Panc1 (cell line): ENCODE data around the gene DLGAP5. TPM values are rescaled to one million over a fixed set of nuclear protein-coding genes. Genes with fewer than 3 reads are reported as not detected.

Experiments
- ATAC-seq: fragments of 200-7000 bp; cut with Tn5 transposase; 2 replicates; pipeline ENCODE4 v1.9.1; 2020; ENCODE audit warnings: mild to moderate bottlenecking, moderate library complexity
- Bru-seq: library from RNA; stranded (reverse); fragments of 400-500 nt; gene quantifications from one replicate; lab custom pipeline; 2021; lab: Mats Ljungman, UMichigan
- BruChase-seq, 2 experiments: library from RNA; stranded (reverse); fragments of 400-500 nt; gene quantifications; one replicate each; lab custom pipeline; 2021; lab: Mats Ljungman, UMichigan
- BruUV-seq: library from RNA; stranded (reverse); fragments of 400-500 nt; replicated peaks from 2 replicates; lab custom pipeline; 2021; lab: Mats Ljungman, UMichigan
- CTCF ChIA-PET: fragments of 300-600 bp; sonication (Branson Sonifier 250); formaldehyde crosslinking; loops from one replicate; lab custom pipeline; 2022; ENCODE audit warnings: antibody characterized with exemption; lab: Charles Lee
- POLR2A ChIA-PET: fragments of 300-600 bp; sonication (Branson Sonifier 250); formaldehyde crosslinking; loops from one replicate; lab custom pipeline; 2022; ENCODE audit warnings: antibody characterized with exemption; lab: Charles Lee
- DNase-seq: peaks from one replicate; pipeline ENCODE4 v3.0.0-alpha.2; 2010; ENCODE audit warnings: low read depth, low spot score
- H3K27ac ChIP-seq: 2 replicates; pipeline ENCODE4 v1.5.1; 2011; ENCODE audit warnings: mild to moderate bottlenecking, low read length, inconsistent platforms
- H3K27me3 ChIP-seq: fragments of 200-500 bp; sonication (Bioruptor generic); 2 replicates; pipeline ENCODE4 v1.6.0; 2014; ENCODE audit warnings: low read length, inconsistent platforms; ENCODE audit not compliant: control insufficient read depth, insufficient read depth
- H3K36me3 ChIP-seq: fragments of 200-500 bp; sonication (Bioruptor generic); 2 replicates; pipeline ENCODE4 v1.5.1; 2014; ENCODE audit warnings: inconsistent platforms, mild to moderate bottlenecking, low read length, moderate library complexity; ENCODE audit not compliant: control insufficient read depth, insufficient read depth
- H3K4me1 ChIP-seq: 2 replicates; pipeline ENCODE4 v1.5.1; 2011; ENCODE audit warnings: inconsistent platforms, mild to moderate bottlenecking, low read length, moderate library complexity; ENCODE audit not compliant: control insufficient read depth, insufficient read depth
- H3K4me3 ChIP-seq, 2 experiments: 2 replicates each; pipeline ENCODE4 v1.5.1; 2011 to 2012; ENCODE audit warnings: low read depth in 2 of 2, low read length in 2 of 2, mild to moderate bottlenecking in 2 of 2, inconsistent platforms in 1 of 2, moderate library complexity in 1 of 2
- H3K9me3 ChIP-seq: fragments of 200-500 bp; sonication (Bioruptor generic); 2 replicates; pipeline ENCODE4 v1.5.1; 2014; ENCODE audit warnings: low read depth, mild to moderate bottlenecking, inconsistent platforms, low read length, moderate library complexity; ENCODE audit not compliant: control insufficient read depth, insufficient read depth
- CTCF ChIP-seq: fragments of 450-650 bp; IDR thresholded peaks from 2 replicates; pipeline ENCODE4 v1.5.1; 2017; ENCODE audit warnings: mild to moderate bottlenecking
- POLR2AphosphoS5 ChIP-seq: IDR thresholded peaks from 2 replicates; pipeline ENCODE4 v1.6.1; 2012; ENCODE audit warnings: mild to moderate bottlenecking, low read depth, low read length, moderate library complexity
- REST ChIP-seq, 2 experiments: IDR thresholded peaks; 2 replicates each; pipeline ENCODE4 v1.6.1; 2011 to 2012; ENCODE audit warnings: low read depth in 2 of 2, control low read depth in 1 of 2, low read length in 1 of 2, mild to moderate bottlenecking in 1 of 2, moderate library complexity in 1 of 2; ENCODE audit not compliant: insufficient read depth in 1 of 2
- SIN3A ChIP-seq: IDR thresholded peaks from 2 replicates; pipeline ENCODE4 v1.6.1; 2012; ENCODE audit warnings: low read depth, mild to moderate bottlenecking, low read length, moderate library complexity, borderline replicate concordance; ENCODE audit not compliant: insufficient read depth
- TCF7L2 ChIP-seq: IDR thresholded peaks from 2 replicates; pipeline ENCODE4 v1.6.1; 2011; ENCODE audit warnings: mild to moderate bottlenecking, low read depth, low read length, inconsistent platforms
- in situ Hi-C: cut with HindIII; loops from 2 replicates; pipeline ENCODE4 v1.10.0; 2016; ENCODE audit warnings: low sequenced_read_pairs, low pct_unique_long_range_greater_than_20kb
- intact Hi-C: fragments of 100-400 bp; cut with micrococcal nuclease; formaldehyde crosslinking; loops from one replicate; pipeline ENCODE4 v1.10.0; 2022; ENCODE audit not compliant: unreplicated experiment
- long read RNA-seq: library from polyadenylated mRNA; unstranded; transcript quantifications from one replicate; pipeline ENCODE4 v2.0.0, GENCODE V29; 2021; ENCODE audit not compliant: unreplicated experiment
- polyA plus RNA-seq: library from polyadenylated mRNA; unstranded; fragments of >200 nt; gene quantifications from one replicate; pipeline ENCODE4 v1.2.1, GENCODE V29; 2012; ENCODE audit warnings: missing spikeins; ENCODE audit not compliant: insufficient read length
- total RNA-seq: library from RNA; stranded (reverse); gene quantifications from one replicate; pipeline ENCODE4 v1.2.1, GENCODE V29; 2021; ENCODE audit not compliant: unreplicated experiment

The DLGAP5 gene
- total RNA-seq (48.7 TPM), Bru-seq, nascent RNA (percentile 81 among the genes with signal in this experiment), BruChase-seq, experiment 1, labeled RNA remaining after a 2-hour chase (percentile 71 among the genes with signal in this experiment), BruChase-seq, experiment 2, labeled RNA remaining after a 6-hour chase (percentile 84 among the genes with signal in this experiment)
- polyA plus RNA-seq: 8.1 TPM
- long read RNA-seq, transcript DLGAP5-201 (19 exons, 2,973 nt): major isoform, 112 of 165 reads
- long read RNA-seq, transcript DLGAP5-202 (20 exons, 2,954 nt): minor isoform, 18 of 165 reads
- long read RNA-seq, partial matches to known transcripts: 15 of 165 reads
- long read RNA-seq, other reads (novel, unspliced or antisense): 20 of 165 reads

- TSS peak; percentile 95 for BruUV-seq
- ATAC-seq: peak; percentile 98
- peaks cover 10% of the 10 kb centered on the region for H3K4me1 ChIP-seq
- peak; percentile 91 for DNase-seq
- H3K4me3 ChIP-seq: peak within 1 kb of the TSS; percentile 90 to 96
- intact Hi-C loops (no loop called here), in situ Hi-C loops (no loop called here)
- H3K27me3 ChIP-seq: no peaks in the 10 kb centered on the region
- peak; percentile 77; the same call in 1 of the 2 replicates for TF ChIP-seq POLR2AphosphoS5
- TF ChIP-seq CTCF: no peak
- no peak for TF ChIP-seq REST (IDR thresholded peaks at IDR 0.05; ENCODE audit: insufficient read depth in 1 of 2, low read depth in 2 of 2, low read length in 1 of 2)
- no peak for TF ChIP-seq TCF7L2
- TF ChIP-seq SIN3A: peak; percentile 93
- peaks cover 6% of the 10 kb centered on the region; the same call in 1 of the 2 replicates for H3K36me3 ChIP-seq
- ChIA-PET POLR2A (interaction anchor here (0.6 kb wide), 1 partner anchor 50 kb away, joined by 3 read pairs; no protein-coding TSS in a partner anchor), CTCF (interaction anchor here (0.6 to 0.7 kb wide), 2 partner anchors 31 to 262 kb away, joined by 4 to 5 read pairs; no protein-coding TSS in a partner anchor)
- H3K27ac ChIP-seq: peak within 1 kb of the TSS; percentile 93
- H3K9me3 ChIP-seq: no peaks in the 10 kb centered on the region
These were observed at the start of gene DLGAP5 for GRCh38 chr14:55191203-55192053. TSS of gene DLGAP5 (minus strand) at chr14:55191585. CDS start at chr14:55189179, 2,406 bp downstream.

- CTCF ChIA-PET: no interaction called here
- Histone ChIP-seq H3K27ac (no peak overlapping the region), H3K4me3 (no peak overlapping the region), H3K27me3 (no peaks in the 10 kb centered on the region), H3K4me1 (no peaks in the 10 kb centered on the region), H3K9me3 (no peaks in the 10 kb centered on the region), H3K36me3 (no peaks in the 10 kb centered on the region)
- POLR2A ChIA-PET: interaction anchor here (0.5 kb wide), 1 partner anchor 49 kb away, joined by 3 read pairs; the partner anchor contains the start of gene DLGAP5
- no TSS peak for BruUV-seq
- intact Hi-C loops: no loop called here
- TF ChIP-seq POLR2AphosphoS5 (no peak), REST (IDR thresholded peaks at IDR 0.05; ENCODE audit: insufficient read depth in 1 of 2, low read depth in 2 of 2, low read length in 1 of 2) (no peak), CTCF (no peak), SIN3A (no peak), TCF7L2 (no peak)
- ATAC-seq (no peak), DNase-seq (no peak)
- in situ Hi-C loops: no loop called here
These were observed 49.3 kb upstream of the DLGAP5 start for GRCh38 chr14:55240526-55241178.
